AG09309 (cell line): ENCODE data around the gene IQCH.

Experiments used
- DNase-seq: peaks from one replicate; pipeline ENCODE4 v3.0.0-alpha.2; 2010; ENCODE audit warnings: low read depth
- H3K4me3 ChIP-seq: 2 replicates; pipeline ENCODE4 v1.5.1; 2011; ENCODE audit warnings: mild to moderate bottlenecking, low read depth, low read length, moderate library complexity; ENCODE audit not compliant: control insufficient read depth
- CTCF ChIP-seq: IDR thresholded peaks from 2 replicates; pipeline ENCODE4 v1.5.1; 2011; ENCODE audit warnings: mild to moderate bottlenecking, low read depth, low read length, inconsistent platforms; ENCODE audit not compliant: insufficient read depth, control insufficient read depth; ENCODE audit errors: missing control alignments

Gene IQCH

GRCh38 chr15:67254238-67255175, at the start of gene IQCH, which contains the start of gene AAGAB:
Gene IQCH (plus strand): TSS chr15:67254786. CDS start chr15:67254897, 111 bp downstream.
Gene AAGAB (minus strand): TSS chr15:67254661. CDS start chr15:67254631, 30 bp downstream.
- peak within 1 kb of the TSS; percentile 67 for H3K4me3 ChIP-seq
- no peak for TF ChIP-seq CTCF
- DNase-seq, result peak; percentile 92

DNA sequence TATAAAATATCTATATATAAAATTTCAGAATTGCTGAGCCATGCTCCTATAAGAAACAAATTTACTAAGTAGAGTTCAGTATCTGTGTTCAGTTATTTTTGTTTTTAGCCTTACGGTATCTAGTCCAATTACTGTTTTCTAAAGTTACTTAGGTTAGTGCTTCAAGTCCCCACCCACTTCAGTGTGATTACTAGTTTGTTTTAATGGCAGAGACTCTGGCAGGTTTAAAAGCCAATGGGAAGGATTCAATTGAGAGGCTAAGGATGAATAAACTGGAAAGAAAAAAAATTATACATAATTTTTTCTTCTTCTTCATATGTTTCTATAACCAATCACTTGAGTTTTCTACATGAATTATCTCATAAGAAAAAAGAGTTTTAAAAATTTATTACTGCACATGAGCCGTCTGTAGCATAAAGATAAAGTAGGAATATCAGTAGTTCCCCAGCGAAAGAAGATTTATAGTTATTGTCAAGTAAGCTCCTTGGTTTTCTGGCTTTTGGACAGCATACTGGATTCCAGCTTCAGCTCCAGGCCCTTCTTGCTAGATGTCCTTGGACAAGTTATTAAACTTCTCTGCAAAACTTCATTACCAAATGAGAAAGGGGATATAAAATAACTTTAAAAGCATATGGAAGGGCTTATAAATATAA, 46.9 kb upstream of the IQCH start:
- H3K4me3 ChIP-seq, result no peak overlapping the region
- no peak for DNase-seq
- no peak for TF ChIP-seq CTCF

DNA sequence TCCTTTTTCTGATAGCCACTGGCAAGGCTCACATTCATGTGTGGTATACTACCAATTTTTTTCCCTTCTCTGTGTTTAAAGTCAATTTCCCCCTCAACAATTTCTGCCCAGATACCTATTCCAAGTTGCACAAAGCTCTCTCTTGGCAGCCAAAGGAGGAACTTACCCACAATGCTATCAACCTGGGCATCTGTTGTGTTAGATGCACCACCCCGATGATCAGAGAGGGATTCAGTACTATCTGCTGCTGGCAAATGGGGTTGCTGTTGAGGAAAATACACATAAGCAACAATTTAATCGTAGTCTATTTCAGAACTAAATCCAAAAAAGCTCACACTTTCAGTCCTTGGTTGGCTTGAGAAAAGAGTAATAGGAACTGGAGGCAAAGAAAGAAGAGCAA, 46.2 kb upstream of the IQCH start:
- no peak for TF ChIP-seq CTCF
- H3K4me3 ChIP-seq, result no peak overlapping the region
- DNase-seq, result no peak

DNA sequence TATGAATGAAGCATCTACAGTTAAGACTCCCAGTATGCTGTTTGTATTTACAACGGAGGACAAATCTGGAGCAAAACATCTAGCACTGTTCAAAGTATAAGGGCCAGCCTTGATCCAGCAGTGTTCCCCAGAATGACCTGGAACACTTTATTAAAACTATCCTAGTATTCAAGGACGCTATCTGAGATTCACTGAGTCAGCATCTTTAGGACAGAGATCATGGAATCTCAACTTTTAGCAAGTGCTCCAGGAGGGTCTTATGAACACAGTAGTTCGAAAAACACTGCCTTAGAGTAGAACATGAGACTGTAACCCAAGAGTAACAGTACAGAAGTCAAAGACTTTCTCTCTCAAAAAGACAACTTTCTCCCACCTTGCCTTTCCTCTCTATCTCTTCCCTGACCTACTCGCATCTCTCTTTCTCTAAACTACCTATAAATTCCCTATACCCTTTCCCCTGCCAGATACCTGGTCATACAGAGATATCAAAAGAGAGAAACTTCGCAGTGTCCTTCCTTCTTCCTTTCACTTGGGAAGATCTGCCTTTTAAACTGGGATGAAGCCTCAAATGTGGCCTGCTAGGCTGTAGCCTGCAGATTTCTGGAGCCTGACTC, 43.9 kb upstream of the IQCH start:
- no peak for DNase-seq
- H3K4me3 ChIP-seq, result no peak overlapping the region
- TF ChIP-seq CTCF, result no peak

- no peak for TF ChIP-seq CTCF
- H3K4me3 ChIP-seq, result no peak overlapping the region
- DNase-seq, result no peak
These were observed 41.8 kb upstream of the IQCH start for GRCh38 chr15:67212684-67213367.

DNA sequence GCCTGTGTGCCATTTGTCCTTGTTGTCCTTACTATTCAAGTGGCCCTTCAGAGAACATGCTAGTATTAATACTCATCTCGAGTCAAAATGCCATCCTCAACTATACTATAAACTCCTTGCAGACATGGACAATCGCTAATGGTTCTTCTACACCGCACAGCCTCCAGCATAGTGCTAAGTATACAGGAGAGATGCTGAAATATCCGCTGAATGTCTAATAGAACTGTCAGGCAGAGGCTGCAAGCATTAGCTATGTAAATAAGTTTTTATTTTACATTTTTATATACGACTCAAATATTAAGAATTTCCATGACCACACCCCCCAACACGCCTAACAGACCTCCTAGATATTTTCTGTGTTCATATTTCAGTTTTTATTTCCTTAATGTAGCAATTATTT, 39.5 kb upstream of the IQCH start:
- H3K4me3 ChIP-seq, result no peak overlapping the region
- no peak for TF ChIP-seq CTCF
- DNase-seq, result no peak
